Parathyroid adenoma (tissue), 2 donors: ENCODE data around the gene WDR4.

ENCODE experiments used
- H2AFZ ChIP-seq: fragments of 300-600 bp; sonication (generic); one replicate; pipeline ENCODE4 v1.7.0; 2017; ENCODE audit warnings: antibody characterized with exemption, mild to moderate bottlenecking
- H3K27ac ChIP-seq: fragments of 300-600 bp; sonication (generic); one replicate; pipeline ENCODE4 v1.7.0; 2017
- H3K27me3 ChIP-seq: fragments of 300-600 bp; sonication (generic); one replicate; pipeline ENCODE4 v1.7.0; 2017; ENCODE audit warnings: low read length; ENCODE audit not compliant: control insufficient read depth, insufficient read depth
- H3K36me3 ChIP-seq: fragments of 300-600 bp; sonication (generic); one replicate; pipeline ENCODE4 v1.7.0; 2017; ENCODE audit warnings: low read length; ENCODE audit not compliant: control insufficient read depth, insufficient read depth
- H3K4me1 ChIP-seq: fragments of 300-600 bp; sonication (generic); one replicate; pipeline ENCODE4 v1.7.0; 2017; ENCODE audit warnings: control low read depth
- H3K4me2 ChIP-seq: fragments of 300-600 bp; sonication (generic); one replicate; pipeline ENCODE4 v1.7.0; 2017; ENCODE audit warnings: low read length
- H3K4me3 ChIP-seq: fragments of 300-600 bp; sonication (generic); one replicate; pipeline ENCODE4 v1.7.0; 2017; ENCODE audit warnings: low read depth, low read length
- H3K79me2 ChIP-seq: fragments of 300-600 bp; sonication (generic); one replicate; pipeline ENCODE4 v1.7.0; 2017; ENCODE audit warnings: control low read depth
- H3K9ac ChIP-seq: fragments of 300-600 bp; sonication (generic); one replicate; pipeline ENCODE4 v1.7.0; 2017; ENCODE audit warnings: mild to moderate bottlenecking
- H3K9me3 ChIP-seq: fragments of 300-600 bp; sonication (generic); one replicate; pipeline ENCODE4 v1.7.0; 2017; ENCODE audit warnings: low read length; ENCODE audit not compliant: control insufficient read depth
- CTCF ChIP-seq: fragments of 300-600 bp; sonication (generic); IDR thresholded peaks from one replicate; pipeline ENCODE4 v1.7.0; 2017; ENCODE audit warnings: antibody characterized with exemption, mild to moderate bottlenecking
- donor health status: primary hyperparathyroidism.

The WDR4 gene

DNA sequence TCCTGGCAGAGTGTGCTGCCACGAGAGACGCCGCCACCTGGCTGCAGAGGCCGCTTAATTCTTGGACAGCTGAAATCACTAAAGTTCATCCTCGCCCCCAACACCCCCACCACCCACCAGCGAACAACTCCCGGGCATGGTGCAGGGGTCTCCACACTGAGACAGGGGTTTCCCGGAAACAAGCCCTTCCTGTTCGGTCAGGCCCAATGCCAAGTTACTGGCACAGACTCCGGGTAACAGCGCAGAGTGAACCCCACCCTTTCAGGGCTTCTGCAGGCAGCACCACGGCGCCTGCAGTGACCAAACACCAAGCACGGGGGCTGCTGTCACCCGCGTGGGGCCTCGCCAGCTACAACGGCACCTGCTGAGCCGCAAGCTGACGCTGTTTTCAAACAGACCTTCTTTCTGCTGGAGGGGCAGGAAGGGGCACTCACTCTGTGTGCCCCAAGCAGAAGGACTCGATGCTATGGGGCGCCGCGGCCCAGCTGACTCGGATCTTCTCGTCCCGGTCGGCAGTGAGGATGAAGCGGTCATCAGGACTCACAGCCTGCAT is 17.4 kb downstream of the WDR4 start:
- Histone ChIP-seq H3K79me2 (no peaks in the 10 kb centered on the region), H3K4me3 (no peak overlapping the region), H3K9me3 (no peaks in the 10 kb centered on the region), H3K36me3 (no peaks in the 10 kb centered on the region), H3K9ac (no peak overlapping the region), H3K27me3 (no peaks in the 10 kb centered on the region), H3K27ac (no peak overlapping the region), H3K4me1 (no peaks in the 10 kb centered on the region), H2AFZ (no peak overlapping the region), H3K4me2 (no peak overlapping the region)
- TF ChIP-seq CTCF: no peak

DNA sequence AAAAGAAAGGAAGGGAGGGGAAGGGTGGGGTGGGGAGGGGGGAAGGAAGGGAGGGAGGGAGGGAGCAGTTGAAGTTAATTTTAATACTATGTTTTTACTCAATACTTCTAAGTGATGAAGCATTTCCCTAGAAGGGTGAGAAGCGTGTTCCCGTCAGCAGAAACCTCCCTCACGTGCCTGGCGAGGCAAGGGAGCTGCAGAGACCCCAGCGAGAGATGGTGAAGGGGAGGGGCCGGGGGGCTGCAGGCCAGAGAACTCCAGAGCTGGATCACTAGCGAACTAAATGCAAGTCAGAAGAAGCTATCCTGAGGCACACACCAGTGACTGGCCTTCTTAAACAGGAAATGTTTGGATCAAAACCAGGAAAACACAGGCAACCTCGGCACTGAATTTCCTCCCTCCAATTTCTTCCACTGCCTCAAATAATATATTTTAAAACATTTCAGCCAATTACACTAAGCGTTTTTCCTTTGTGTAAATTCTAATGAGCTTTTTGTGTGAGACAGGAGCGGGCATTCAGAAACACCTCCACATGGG is 18.0 kb downstream of the WDR4 start:
- no peak overlapping the region for H3K27ac ChIP-seq
- no peaks in the 10 kb centered on the region for H3K79me2 ChIP-seq
- H3K27me3 ChIP-seq: no peaks in the 10 kb centered on the region
- TF ChIP-seq CTCF: no peak
- no peak overlapping the region for H2AFZ ChIP-seq
- no peak overlapping the region for H3K4me3 ChIP-seq
- H3K9ac ChIP-seq: no peak overlapping the region
- H3K9me3 ChIP-seq: no peaks in the 10 kb centered on the region
- H3K4me2 ChIP-seq: no peak overlapping the region
- H3K4me1 ChIP-seq: no peaks in the 10 kb centered on the region
- no peaks in the 10 kb centered on the region for H3K36me3 ChIP-seq

DNA sequence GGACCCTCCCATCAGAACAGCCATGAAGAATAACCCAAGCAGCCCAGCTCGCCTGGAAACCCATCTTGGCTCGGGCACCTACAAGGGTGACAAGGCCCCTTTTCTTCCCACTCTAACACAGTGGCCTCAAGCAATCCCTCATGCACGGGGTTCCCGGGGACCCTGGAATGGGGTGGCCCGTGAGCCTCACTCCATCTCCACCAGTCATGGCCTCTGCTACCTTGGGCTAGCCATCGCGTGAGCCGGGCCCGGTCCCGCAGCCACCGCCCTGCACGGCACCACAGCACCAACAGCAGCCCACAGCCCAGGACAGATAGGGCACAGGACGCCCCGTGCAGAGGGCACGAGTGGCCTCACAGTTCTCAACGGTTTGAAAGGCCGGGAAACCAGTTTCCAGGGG is 19.0 kb downstream of the WDR4 start:
- H3K36me3 ChIP-seq: no peaks in the 10 kb centered on the region

DNA sequence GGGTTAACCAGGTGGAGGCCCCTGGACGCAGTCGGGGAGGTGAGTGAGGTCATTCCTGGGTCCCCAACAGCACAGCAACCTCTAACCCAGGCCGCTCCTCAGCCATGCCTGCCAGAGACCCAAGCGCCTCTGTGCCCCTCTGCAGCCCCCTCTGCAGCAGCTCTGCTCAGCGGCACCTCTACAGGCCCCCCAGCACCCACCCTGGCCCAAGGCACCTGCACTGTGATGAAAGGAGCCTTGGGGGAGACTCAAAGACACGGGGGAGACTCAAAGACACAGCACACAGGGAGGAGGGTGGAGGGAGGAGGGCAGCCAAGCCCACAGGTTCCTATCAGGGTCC is 19.5 kb downstream of the WDR4 start:
- Histone ChIP-seq H3K9ac (no peak overlapping the region), H3K4me2 (no peak overlapping the region), H3K9me3 (no peaks in the 10 kb centered on the region), H3K36me3 (no peaks in the 10 kb centered on the region), H2AFZ (no peak overlapping the region), H3K79me2 (no peaks in the 10 kb centered on the region), H3K27ac (no peak overlapping the region), H3K27me3 (no peaks in the 10 kb centered on the region), H3K4me3 (no peak overlapping the region), H3K4me1 (no peaks in the 10 kb centered on the region)
- TF ChIP-seq CTCF: no peak

More for the DNA sequence above, 19.0 kb downstream of the WDR4 start:
- Histone ChIP-seq H3K9me3 (no peaks in the 10 kb centered on the region), H3K27me3 (no peaks in the 10 kb centered on the region), H3K27ac (no peak overlapping the region), H3K4me2 (no peak overlapping the region), H3K79me2 (no peaks in the 10 kb centered on the region), H3K4me1 (no peaks in the 10 kb centered on the region), H3K9ac (no peak overlapping the region), H2AFZ (no peak overlapping the region), H3K4me3 (no peak overlapping the region)
- TF ChIP-seq CTCF: no peak
